ENCODE results near the gene CDH23.

- TF ChIP-seq CTCF (IDR thresholded peaks at IDR 0.05) (no peak), POLR2AphosphoS5 (IDR thresholded peaks at IDR 0.05) (no peak), POLR2A (IDR thresholded peaks at IDR 0.05) (no peak), EP300 (IDR thresholded peaks at IDR 0.05; ENCODE audit: low read depth) (no peak)
Measured at GRCh38 chr10:71605263-71605962, 208.7 kb downstream of the CDH23 start.

Data from transverse colon (tissue), 4 donors.